ENCODE measurements around the gene B4GALNT2.
"Not testable (repeated sequence)": the region's sequence is repeated elsewhere in the genome, so short reads cannot be mapped to it uniquely, and the experiment has no call there.

- TF ChIP-seq POLR2AphosphoS5, POLR2A, EP300 (IDR thresholded peaks at IDR 0.05): not testable (repeated sequence)
- TF ChIP-seq, protein P1, sequence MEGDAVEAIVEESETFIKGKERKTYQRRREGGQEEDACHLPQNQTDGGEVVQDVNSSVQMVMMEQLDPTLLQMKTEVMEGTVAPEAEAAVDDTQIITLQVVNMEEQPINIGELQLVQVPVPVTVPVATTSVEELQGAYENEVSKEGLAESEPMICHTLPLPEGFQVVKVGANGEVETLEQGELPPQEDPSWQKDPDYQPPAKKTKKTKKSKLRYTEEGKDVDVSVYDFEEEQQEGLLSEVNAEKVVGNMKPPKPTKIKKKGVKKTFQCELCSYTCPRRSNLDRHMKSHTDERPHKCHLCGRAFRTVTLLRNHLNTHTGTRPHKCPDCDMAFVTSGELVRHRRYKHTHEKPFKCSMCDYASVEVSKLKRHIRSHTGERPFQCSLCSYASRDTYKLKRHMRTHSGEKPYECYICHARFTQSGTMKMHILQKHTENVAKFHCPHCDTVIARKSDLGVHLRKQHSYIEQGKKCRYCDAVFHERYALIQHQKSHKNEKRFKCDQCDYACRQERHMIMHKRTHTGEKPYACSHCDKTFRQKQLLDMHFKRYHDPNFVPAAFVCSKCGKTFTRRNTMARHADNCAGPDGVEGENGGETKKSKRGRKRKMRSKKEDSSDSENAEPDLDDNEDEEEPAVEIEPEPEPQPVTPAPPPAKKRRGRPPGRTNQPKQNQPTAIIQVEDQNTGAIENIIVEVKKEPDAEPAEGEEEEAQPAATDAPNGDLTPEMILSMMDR (IDR thresholded peaks at IDR 0.05) = not testable (repeated sequence)
Observed at GRCh38 chr17:49184522-49184921, 52.0 kb downstream of the B4GALNT2 start.
